DMS153 treated with DMSO at 0.1 percent for 48 hours (cell line): ENCODE measurements around the gene CXCL14.

Experiments
- DNase-seq: peaks from one replicate; lab custom pipeline; 2025; ENCODE audit not compliant: unreplicated experiment; lab: John Stamatoyannopoulos, UW

Gene CXCL14

GRCh38 chr5:135578685-135579341 lies at the start of gene CXCL14:
Gene CXCL14 (minus strand): TSS chr5:135578991. CDS start chr5:135578778, 213 bp downstream.
- no peak for DNase-seq

- no peak for DNase-seq
Measured at GRCh38 chr5:135626636-135627035, 47.8 kb upstream of the CXCL14 start.

- DNase-seq: no peak
Measured at GRCh38 chr5:135625961-135626360, 47.2 kb upstream of the CXCL14 start.

GRCh38 chr5:135625486-135625885 lies 46.7 kb upstream of the CXCL14 start:
- no peak for DNase-seq

- DNase-seq: no peak
Measured at GRCh38 chr5:135625061-135625460, 46.3 kb upstream of the CXCL14 start.

- no peak for DNase-seq
Measured at GRCh38 chr5:135623186-135623715, 44.5 kb upstream of the CXCL14 start.

- no peak for DNase-seq
Measured at GRCh38 chr5:135615581-135616260, 36.9 kb upstream of the CXCL14 start.

GRCh38 chr5:135615171-135615570 lies 36.4 kb upstream of the CXCL14 start:
- no peak for DNase-seq

- DNase-seq: no peak
Measured at GRCh38 chr5:135609981-135610380, 31.2 kb upstream of the CXCL14 start.

GRCh38 chr5:135608761-135609443 lies 30.1 kb upstream of the CXCL14 start:
- no peak for DNase-seq

- DNase-seq: no peak
Measured at GRCh38 chr5:135608361-135608760, 29.6 kb upstream of the CXCL14 start.

- DNase-seq: no peak
Measured at GRCh38 chr5:135606431-135606830, 27.6 kb upstream of the CXCL14 start.

- DNase-seq: no peak
Measured at GRCh38 chr5:135605221-135605620, 26.4 kb upstream of the CXCL14 start.

- DNase-seq: no peak
Measured at GRCh38 chr5:135604056-135604455, 25.3 kb upstream of the CXCL14 start.

- no peak for DNase-seq
Measured at GRCh38 chr5:135602882-135603721, 24.3 kb upstream of the CXCL14 start.

- no peak for DNase-seq
Measured at GRCh38 chr5:135601466-135601865, 22.7 kb upstream of the CXCL14 start.

- DNase-seq: no peak
Measured at GRCh38 chr5:135600971-135601381, 22.2 kb upstream of the CXCL14 start.

GRCh38 chr5:135600152-135600570 lies 21.4 kb upstream of the CXCL14 start:
- DNase-seq: no peak

GRCh38 chr5:135599421-135600151 lies 20.8 kb upstream of the CXCL14 start:
- DNase-seq: no peak

- DNase-seq: no peak
Measured at GRCh38 chr5:135598691-135599395, 20.1 kb upstream of the CXCL14 start.
